SK-MEL-5 (cell line): ENCODE measurements around the gene RAPGEF2. TPM values are rescaled to one million over a fixed set of nuclear protein-coding genes. Genes with fewer than 3 reads are reported as not detected.
A peak's percentile ranks its signal among the peaks of the same experiment; 100 is the strongest.
"Not testable (repeated sequence)": the region's sequence is repeated elsewhere in the genome, so short reads cannot be mapped to it uniquely, and the experiment has no call there.

Experiments
- DNase-seq: peaks from one replicate; pipeline ENCODE4 v3.0.0-alpha.2; 2016; ENCODE audit warnings: low read depth, low spot score
- in situ Hi-C: cut with HindIII; loops from 2 replicates; pipeline ENCODE4 v1.10.0; 2016; ENCODE audit warnings: low sequenced_read_pairs, high pct_unique_total_duplicates, low pct_unique_long_range_greater_than_20kb
- total RNA-seq: library from RNA; depleted of rRNA; stranded (reverse); fragments of >200 nt; shearing (Covaris generic); gene quantifications from 2 replicates; pipeline ENCODE4 v1.2.3, GENCODE V29; 2014

Gene RAPGEF2
- total RNA-seq, 1 experiment from 2014 or later: 27.5 TPM

DNA sequence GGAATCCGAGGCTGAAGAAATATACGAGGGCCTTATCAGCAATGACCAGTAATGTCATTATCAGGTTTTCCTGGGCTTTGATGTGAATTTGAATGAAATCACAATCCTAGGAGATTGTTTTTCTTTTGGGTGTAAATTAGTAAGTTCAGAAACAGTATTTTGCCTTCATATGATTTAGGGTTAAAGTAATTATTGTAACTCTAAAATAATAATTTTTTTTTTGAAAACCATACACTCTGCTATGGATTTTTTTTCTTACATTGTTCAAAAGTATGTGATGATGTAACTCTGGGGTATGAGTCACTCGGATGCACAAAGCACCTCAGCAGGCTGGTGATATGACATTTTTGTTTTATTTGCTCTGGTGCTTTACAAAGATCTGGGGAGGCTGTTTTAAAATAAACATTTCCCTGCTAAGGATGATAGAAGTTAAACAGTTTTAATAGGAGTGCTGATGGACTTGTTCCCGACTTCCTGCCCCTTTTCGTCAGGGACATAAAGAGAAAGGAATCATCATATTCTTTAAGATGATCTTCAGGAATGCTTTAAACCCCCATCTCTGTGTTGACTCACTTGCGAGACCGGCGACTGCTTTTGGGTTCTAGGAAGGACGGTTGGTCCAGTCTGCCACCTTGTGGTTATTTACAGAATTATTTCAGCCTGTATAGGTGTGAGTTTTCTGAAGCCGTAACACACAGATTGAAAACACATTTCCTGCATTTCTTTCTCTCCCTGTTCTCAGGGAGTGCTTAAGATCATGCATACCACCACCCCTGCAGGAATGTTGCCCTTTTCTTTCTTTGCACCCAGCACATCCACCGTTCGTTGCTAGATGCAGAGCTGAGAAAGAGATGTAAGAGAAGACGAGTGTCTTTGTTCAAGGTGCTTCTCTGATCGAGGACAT lies 72.5 kb downstream of the RAPGEF2 start:
- in situ Hi-C loops: no loop called here
- DNase-seq: peak; percentile 84

DNA sequence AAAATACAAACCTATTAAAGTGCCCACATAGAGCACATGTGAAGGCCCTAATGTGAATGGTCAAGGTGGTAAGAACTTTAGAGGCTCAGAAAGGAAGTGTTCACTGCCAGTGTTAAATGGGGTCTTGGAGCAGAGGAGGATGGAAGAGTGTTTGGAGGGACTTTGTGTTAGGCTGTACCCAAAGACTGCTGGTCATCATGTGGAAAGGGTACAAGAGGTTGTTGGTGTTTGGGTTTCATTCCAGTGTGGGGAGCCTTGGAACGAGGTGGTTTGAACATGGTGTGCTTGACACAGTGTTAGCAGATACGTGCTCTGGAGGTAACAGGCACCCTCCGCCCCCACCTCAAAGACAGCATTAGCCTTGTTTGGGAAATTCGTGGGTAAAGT lies 73.1 kb downstream of the RAPGEF2 start:
- in situ Hi-C loops: no loop called here
- peak; percentile 2 for DNase-seq

- DNase-seq: no peak
- in situ Hi-C loops: no loop called here
Measured at GRCh38 chr4:159177265-159178150, 74.6 kb downstream of the RAPGEF2 start.

GRCh38 chr4:159178151-159178546 lies 75.3 kb downstream of the RAPGEF2 start:
- no peak for DNase-seq

GRCh38 chr4:159178979-159179969 lies 76.4 kb downstream of the RAPGEF2 start:
- in situ Hi-C loops: no loop called here
- DNase-seq: no peak

More at GRCh38 chr4:159178151-159178546, 75.3 kb downstream of the RAPGEF2 start:
- in situ Hi-C loops: no loop called here

GRCh38 chr4:159183885-159184605 lies 81.2 kb downstream of the RAPGEF2 start:
- DNase-seq, in situ Hi-C loops: not testable (repeated sequence)

- in situ Hi-C loops: no loop called here
- DNase-seq: no peak
Measured at GRCh38 chr4:159185591-159186023, 82.7 kb downstream of the RAPGEF2 start.

DNA sequence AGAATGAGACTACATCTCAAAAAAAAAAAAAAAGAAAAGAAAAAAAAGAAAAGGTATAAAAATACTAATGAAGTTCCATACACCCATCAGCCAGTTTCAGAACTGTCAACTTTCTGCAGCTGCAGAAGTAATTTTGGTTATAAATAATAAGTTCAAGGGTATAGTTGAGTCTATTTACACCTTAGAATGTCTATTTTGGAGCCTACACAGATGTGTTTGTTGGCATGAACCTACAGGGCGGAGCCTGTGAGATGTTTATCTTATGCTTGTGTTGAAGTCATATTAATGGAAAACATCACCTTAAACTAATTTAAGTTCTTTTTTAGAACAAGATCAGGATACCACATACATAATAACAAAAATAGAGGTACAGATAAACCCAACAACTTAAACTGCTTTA lies 85.8 kb downstream of the RAPGEF2 start:
- in situ Hi-C loops: no loop called here
- no peak for DNase-seq

DNA sequence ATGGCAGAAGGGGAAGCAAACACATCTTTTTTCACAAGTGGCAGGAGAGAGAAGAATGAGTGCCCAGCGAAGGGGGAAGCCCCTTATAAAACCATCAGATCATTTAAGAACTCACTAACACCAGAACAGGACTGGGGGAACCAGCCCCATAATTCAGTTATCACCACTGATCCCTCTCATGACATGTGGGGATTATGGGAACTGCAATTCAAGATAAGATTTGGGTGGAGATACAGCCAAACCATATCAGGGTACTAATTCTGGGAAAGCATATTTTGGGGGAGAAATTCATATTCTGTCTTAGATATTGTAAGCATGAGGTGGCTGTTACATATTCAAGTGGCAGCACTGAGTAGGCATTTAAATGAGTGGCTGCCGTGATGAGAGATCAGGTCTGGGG lies 87.8 kb downstream of the RAPGEF2 start:
- DNase-seq: no peak
- in situ Hi-C loops: no loop called here

DNA sequence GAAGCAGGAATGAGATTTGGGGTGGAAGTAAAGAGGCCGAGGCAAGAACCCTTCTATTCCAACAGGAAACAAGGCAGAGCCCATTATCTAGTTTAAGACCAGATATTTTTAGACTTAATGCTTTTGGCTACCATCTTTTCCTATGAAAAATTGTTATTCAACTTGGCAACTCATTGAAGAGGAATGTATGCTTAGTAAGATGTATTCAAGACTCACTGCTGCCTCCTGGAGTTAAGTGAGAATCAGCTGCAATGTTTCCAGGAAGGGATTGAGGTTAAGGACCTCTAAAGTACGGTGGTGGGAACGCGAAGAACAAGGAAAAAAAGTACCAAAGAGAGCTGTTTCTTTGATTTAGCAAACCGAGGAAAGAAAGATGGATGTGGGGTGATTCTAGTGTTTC lies 89.1 kb downstream of the RAPGEF2 start:
- DNase-seq: peak; percentile 81
- in situ Hi-C loops: no loop called here

- in situ Hi-C loops: no loop called here
- DNase-seq: no peak
Measured at GRCh38 chr4:159193046-159193620, 90.3 kb downstream of the RAPGEF2 start.

- in situ Hi-C loops: no loop called here
Measured at GRCh38 chr4:159195361-159195769, 92.5 kb downstream of the RAPGEF2 start.

GRCh38 chr4:159197260-159197884 lies 94.5 kb downstream of the RAPGEF2 start:
- in situ Hi-C loops: no loop called here
- DNase-seq: no peak

More at GRCh38 chr4:159195361-159195769, 92.5 kb downstream of the RAPGEF2 start:
- DNase-seq: no peak

- in situ Hi-C loops: no loop called here
- DNase-seq: no peak
Measured at GRCh38 chr4:159197885-159198269, 95.0 kb downstream of the RAPGEF2 start.

DNA sequence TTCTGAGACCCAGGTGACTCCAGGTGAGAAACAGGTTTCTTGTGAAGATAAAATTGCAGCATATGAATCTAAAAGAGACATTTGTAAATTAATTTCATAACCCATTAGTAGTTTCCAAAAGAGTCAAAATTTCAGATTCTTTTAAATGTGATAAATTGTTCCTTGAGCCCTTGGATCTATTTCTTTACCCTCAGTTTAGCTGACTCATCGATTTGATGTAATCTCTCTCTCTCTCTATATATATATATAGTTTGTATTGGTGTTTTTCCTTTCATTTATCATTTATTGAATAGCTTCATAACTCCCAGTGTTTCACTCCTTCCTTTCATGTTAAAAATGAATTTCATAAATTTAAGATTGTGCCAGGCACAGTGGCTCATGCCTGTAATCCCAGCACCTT lies 96.9 kb downstream of the RAPGEF2 start:
- no peak for DNase-seq
- in situ Hi-C loops: no loop called here

GRCh38 chr4:159201168-159201567 lies 98.3 kb downstream of the RAPGEF2 start:
- peak; percentile 61 for DNase-seq
- in situ Hi-C loops: no loop called here
